ENCODE data around the gene ADH5. TPM values are rescaled to one million over a fixed set of nuclear protein-coding genes. Genes with fewer than 3 reads are reported as not detected.

The ADH5 gene
- total and polyA plus RNA-seq, 9 of the 15 experiments (the other 6 are each of a cell fraction or from before 2014, with no cell fraction given): 115 to 310 (median 200) TPM

GRCh38 chr4:99088481-99089365, at the start of gene ADH5 (continued):
- TF ChIP-seq ZMIZ1 (IDR thresholded peaks at IDR 0.05; ENCODE audit: low read depth in 2 of 2, low read length in 2 of 2) (no peak), STAG1 (CRISPR knock-in tag; IDR thresholded peaks at IDR 0.05; ENCODE audit: borderline replicate concordance) (no peak), CREB3 (tag; conservative IDR thresholded peaks at IDR 0.05; ENCODE audit: low read depth) (no peak), ZNF644 (tag; IDR thresholded peaks at IDR 0.05; ENCODE audit: low read depth) (no peak), ZNF280B (CRISPR knock-in tag; IDR thresholded peaks at IDR 0.05) (no peak), FOSL1 (tag; conservative IDR thresholded peaks at IDR 0.05) (no peak), PRDM10 (IDR thresholded peaks at IDR 0.05; ENCODE audit: partially characterized antibody) (no peak), L3MBTL2 (IDR thresholded peaks at IDR 0.05) (peak; percentile 67), ARID2 (IDR thresholded peaks at IDR 0.05) (no peak), RHOXF2B (CRISPR knock-in tag; conservative IDR thresholded peaks at IDR 0.05) (no peak), ZNF121 (CRISPR knock-in tag; conservative IDR thresholded peaks at IDR 0.05) (no peak), ZNF140 (CRISPR knock-in tag; IDR thresholded peaks at IDR 0.05) (no peak), SP2 (IDR thresholded peaks at IDR 0.05; ENCODE audit: extremely low read depth, low read depth, low read length, poor library complexity, severe bottlenecking) (no peak), TAF7 (tag; IDR thresholded peaks at IDR 0.05) (no peak), DACH1 (IDR thresholded peaks at IDR 0.05; ENCODE audit: partially characterized antibody) (no peak), FUS (optimal IDR thresholded peaks at IDR 0.05; ENCODE audit: low read depth, low read length) (no peak), ELF1 (tag; IDR thresholded peaks at IDR 0.05) (peak; percentile 68; the same call in 1 of the 2 replicates)
